ENCODE results near the gene UBP1.
"Not testable (repeated sequence)": the region's sequence is repeated elsewhere in the genome, so short reads cannot be mapped to it uniquely, and the experiment has no call there.

UBP1 gene, protein sequence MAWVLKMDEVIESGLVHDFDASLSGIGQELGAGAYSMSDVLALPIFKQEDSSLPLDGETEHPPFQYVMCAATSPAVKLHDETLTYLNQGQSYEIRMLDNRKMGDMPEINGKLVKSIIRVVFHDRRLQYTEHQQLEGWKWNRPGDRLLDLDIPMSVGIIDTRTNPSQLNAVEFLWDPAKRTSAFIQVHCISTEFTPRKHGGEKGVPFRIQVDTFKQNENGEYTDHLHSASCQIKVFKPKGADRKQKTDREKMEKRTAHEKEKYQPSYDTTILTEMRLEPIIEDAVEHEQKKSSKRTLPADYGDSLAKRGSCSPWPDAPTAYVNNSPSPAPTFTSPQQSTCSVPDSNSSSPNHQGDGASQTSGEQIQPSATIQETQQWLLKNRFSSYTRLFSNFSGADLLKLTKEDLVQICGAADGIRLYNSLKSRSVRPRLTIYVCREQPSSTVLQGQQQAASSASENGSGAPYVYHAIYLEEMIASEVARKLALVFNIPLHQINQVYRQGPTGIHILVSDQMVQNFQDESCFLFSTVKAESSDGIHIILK

DNA sequence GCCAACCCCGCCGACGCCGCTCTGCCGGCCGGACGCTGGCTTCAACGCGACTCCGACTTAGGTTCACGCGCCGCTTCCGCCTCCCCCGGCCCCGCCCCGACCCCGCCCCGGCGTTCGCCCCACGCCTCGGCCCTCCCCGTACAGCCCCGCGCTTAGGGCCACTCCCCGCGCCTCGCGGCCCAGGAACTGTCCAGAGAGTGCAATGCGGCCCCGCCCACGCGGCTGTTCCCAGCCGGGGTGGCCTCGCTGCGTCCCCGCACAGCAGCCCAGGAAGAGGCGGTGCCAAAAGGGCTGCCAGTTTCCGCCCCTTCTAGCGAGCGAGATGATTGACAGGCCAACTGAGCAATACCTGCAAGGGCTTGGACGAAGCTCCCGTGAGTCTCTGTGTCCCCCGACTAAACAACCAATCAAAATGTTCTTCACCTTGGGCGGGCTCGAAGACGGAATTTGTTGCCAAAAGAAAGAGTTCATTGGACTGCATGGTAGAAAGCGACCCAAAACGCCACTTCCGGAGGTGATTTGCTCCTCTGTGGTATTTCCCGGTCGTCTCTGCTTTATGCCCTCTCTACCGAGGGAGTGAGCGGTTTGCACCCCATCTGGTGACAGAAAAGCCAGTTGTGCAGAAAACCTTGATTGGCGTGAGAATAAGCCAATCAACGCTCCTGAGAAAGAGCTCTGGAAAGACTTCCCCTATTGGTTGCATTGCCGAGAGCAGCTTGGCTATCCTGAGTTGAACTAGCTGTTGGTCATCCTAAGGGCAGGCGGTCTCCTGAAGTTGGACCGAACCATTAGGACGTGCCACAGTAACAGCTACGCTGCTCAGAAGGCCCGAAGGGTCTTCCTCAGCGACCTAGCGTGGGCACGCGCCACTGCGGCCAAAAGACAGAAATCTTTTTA is at the start of gene UBP1:
Gene UBP1 (minus strand): TSS at position 78 of the 897 bp plus-strand sequence. CDS start 557 bp downstream, outside the sequence.
- peak; percentile 100 for DNase-seq (ENCODE audit: low read depth)

DNA sequence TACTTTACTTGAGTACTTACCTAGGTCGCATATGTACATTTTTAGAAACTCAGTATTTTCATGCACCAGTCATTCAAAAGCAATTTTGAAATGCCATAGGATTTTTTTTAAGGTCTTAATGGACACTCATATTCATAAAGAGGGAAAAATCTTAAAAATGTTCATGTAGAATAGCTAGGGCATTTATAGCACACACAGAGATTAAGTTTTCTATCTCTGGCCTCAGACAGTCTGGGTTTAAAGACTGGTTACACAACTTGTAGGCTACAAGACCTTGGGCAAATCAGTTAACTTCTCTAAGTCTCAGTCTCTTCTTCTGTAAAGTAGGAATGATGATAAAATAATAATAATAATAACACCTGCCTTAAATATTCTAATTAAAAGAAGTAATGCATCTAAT is 48.5 kb upstream of the UBP1 start:
- DNase-seq (ENCODE audit: low read depth): no peak

DNA sequence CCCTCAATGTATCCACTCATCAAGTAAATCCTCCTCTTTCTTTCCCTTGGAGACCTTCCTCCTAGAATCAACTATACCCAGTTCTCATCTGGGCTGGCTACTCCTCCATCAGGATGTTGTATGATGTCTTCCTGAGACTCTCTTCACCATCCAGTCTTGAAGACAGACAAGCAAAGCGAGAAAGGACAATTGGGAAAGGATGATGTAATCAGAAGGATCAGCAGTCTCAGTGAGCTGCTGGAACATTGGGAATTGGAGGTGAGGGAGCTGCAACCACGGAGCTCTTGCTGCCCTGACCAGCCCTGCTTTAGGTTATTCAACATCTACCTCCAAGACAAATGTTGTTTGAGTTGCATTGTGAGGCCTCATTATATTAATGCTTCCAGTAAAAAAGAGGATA is 48.0 kb upstream of the UBP1 start:
- no peak for DNase-seq (ENCODE audit: low read depth)

DNA sequence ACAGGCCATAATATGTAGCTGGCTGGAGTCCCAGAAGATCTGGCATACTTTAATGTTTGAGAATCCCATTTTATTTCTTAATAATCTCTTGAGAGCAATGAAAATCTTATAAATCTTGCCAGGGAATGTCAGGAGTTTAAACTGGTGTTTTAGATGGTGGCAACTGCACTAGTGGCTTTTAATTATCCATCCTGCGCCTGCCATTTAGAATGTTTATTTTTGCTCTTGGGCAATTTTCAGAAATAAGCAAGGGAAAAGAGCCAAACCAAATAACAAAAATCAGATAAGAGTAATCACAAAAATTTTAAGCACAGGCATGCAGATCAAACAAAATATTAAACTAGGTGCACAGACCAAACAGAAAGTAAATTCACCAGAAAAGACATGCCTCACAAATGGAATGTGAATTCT is 41.9 kb upstream of the UBP1 start:
- DNase-seq (ENCODE audit: low read depth): peak; percentile 40

DNA sequence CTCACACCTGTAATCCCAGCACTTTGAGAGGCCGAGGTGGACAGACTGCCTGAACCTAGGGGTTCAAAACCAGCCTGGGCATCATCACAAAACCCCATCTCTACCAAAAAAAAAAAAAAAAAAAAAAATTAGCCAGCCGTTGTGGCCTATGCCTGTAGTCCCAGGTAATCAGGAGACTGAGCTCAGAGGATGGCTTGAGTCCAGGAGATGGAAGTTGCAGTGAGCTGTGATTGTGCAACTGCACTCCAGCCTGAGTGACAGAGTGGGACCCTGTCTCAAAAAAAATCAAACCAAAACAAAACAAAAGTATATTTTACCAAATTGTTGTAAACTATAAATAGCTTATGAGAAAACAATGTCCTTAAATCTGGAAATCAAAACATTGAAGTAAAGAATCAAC is 34.7 kb upstream of the UBP1 start:
- DNase-seq (ENCODE audit: low read depth): no peak

DNA sequence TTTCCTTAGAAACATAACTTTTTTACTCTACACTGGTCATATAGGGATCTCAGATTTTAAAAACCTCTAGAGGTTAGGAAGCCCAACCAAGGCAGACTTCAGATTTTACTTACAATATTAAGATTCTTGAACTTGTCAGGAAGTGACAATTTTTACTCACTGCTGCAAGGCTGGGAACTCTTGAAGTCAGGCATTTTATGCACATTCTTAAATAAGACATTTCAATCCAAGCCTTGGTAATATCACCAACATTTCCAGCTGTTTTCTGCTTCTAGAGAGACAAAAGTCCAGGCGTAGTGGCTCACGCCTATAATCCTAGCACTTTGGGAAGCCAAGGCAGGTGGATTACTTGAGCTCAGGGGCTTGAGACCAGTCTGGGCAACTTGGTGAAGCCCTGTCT is 33.6 kb upstream of the UBP1 start:
- no peak for DNase-seq (ENCODE audit: low read depth)

DNA sequence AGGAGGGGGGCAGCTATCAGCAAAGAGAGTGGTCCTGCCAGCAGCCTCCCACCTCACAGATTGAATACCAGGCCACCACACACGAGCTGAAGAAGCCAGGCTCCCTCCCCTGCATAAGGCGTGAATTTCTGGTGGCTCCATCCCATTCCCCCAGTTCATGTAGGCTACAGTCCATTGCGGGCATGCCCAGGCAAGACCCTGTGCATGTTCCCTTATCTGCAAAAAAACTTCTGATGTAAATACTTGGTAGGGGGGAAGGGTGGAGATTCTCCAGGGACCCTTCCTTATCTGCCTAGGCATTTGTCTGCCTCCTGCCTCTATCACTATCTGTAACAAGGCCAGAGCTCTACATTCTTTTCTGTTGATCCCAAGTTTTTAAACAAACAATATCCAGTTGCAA is 27.6 kb upstream of the UBP1 start:
- no peak for DNase-seq (ENCODE audit: low read depth)

DNA sequence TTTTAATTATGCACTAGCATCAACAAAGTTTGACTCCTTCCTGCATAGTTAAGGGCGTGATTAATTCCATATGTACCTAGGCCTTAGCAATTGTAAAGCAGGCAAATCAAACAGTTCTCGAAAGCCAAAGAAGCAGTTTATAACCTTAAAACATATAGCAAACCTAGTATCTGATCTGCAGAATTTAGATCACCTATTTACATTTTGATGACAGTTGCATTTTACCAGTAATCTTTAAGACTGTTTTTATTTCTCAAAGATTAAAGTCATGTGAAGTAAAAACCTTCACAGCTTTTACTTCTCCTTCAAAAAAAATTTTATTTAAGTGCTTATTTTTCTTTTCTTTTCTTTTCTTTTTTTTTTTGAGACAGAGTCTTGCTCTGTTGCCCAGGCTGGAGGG is 20.9 kb upstream of the UBP1 start:
- DNase-seq (ENCODE audit: low read depth): no peak

DNA sequence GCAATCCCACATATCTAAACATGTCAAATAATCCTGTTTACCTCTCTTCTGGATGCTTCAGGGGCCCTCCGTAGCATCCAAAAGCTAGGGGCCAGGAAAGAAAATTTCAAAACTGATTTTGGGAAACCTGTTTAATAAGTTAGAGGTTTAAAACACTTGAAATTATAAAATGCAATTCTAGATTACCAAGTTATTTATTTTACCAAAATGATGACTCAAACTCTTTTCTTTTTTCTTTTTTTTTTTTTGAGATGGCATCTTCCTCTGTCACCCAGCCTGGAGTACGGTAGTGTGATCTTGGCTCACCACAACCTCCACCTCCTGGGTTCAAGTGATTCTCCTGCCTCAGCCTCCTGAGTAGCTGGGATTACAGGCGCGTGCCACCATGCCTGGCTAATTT is 19.4 kb upstream of the UBP1 start:
- not testable (repeated sequence) for DNase-seq (ENCODE audit: low read depth)

DNA sequence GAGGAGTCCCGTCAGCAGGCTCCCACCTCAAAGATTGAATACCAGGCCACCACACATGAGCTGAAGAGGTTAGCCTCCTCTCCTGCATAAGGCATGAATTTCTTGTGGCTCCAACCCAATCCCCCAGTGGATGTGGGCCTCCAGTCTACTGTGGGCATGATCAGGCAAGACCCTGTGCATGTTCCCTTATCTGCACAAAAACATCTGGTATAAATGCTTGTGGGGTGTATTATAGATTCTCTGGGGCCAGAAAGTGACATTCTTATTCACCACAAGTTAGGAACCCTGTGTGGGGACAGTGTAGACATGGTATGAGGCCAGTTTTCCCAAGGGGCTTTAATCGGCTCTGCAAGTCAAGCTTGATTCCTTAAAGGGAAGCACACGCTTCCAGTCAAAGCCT is 18.2 kb upstream of the UBP1 start:
- DNase-seq (ENCODE audit: low read depth): no peak

DNA sequence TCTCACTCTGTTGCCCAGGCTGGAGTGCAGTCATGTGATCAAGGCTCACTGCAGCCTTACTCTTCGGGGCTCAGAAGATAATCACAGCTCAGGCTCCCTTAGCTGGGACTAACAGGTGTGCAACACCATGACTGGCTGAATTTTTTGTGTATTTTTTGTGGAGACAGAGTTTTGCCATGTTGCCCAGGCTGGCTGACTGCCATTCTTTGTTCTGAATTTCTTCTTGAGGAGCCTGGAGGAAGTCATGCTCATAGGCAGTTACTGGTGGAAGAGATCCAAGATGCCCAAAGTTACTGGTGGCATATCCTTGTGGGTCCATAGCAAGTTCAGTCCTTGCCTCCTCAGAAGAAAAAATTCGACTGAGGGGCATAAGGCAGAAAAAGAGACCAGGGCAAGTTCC is 16.6 kb upstream of the UBP1 start:
- DNase-seq (ENCODE audit: low read depth): no peak

DNA sequence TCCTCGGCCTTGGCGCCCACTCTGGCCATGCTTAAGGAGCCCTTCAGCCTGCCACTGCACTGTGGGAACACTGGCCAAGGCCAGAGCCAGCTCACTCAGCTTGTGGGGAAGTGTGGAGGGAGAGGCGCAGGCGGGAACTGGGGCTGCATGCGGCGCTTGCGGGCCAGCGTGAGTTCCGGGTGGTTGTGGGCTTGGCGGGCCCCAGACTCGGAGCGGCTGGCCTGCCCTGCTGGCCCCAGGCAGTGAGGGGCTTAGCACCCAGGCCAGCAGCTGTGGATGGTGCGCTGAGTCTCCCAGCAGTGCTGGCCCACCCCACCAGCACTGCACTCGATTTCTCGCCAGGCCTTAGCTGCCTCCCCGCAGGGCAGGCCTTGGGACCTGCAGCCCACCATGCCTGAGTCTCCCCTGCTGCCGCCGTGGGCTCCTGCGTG is 13.1 kb upstream of the UBP1 start:
- DNase-seq (ENCODE audit: low read depth): no peak

DNA sequence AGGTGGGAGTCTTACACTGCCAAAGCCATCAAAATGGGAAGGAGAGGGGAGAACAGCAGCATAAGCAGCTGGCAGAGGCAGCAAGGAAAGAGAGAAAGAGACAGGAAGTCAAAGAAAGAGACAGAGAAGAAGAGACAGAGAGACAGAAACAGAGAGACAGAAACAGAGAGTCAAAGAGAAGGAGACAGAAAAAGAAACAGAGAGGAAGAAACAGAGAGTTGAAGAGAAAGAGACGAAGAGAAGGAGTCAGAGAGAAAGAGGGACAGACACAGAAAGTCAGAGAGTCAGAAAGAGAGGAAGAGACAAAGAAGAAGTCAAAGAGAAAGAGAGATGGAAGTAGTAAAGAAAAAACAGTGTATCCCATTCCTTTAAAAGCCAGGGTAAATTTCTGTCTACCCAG is 11.8 kb upstream of the UBP1 start:
- DNase-seq (ENCODE audit: low read depth): not testable (repeated sequence)

DNA sequence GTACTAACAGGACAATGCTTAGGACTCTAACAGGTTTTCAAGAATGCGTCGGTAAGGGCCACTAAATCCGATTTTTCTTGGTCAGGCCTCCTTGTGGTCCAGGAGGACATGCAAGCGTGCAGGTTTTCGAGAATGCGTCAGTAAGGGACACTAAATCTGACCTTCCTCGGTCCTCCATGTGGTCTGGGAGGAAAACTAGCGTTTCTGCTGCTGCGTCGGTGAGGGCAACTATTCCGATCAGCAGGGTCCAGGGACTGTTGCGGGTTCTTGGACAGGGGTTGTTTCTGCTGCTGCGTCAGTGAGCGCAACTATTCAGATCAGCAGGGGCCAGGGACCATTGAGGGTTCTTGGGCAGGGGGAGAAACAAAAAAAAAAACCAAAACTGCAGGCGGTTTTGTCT is 7.8 kb upstream of the UBP1 start:
- DNase-seq (ENCODE audit: low read depth): no peak

DNA sequence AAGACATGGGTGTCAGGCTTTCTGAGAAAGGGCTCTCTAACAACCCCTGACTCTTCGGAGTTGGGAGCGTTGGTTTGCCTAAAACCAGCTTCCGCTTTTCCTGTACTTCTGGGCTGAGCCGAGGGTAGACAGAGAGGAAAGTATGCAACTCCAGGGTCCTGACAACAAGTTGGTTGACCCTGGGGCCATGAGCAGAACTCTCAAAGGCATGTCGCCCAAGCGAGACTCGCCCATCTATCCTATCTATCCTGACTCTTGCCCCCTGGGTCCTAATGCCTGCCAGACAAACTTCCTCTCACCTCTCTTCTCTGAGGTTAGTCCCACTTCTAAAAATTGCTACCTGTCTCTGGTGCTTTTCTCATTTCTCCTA is 7.0 kb upstream of the UBP1 start:
- not testable (repeated sequence) for DNase-seq (ENCODE audit: low read depth)

DNA sequence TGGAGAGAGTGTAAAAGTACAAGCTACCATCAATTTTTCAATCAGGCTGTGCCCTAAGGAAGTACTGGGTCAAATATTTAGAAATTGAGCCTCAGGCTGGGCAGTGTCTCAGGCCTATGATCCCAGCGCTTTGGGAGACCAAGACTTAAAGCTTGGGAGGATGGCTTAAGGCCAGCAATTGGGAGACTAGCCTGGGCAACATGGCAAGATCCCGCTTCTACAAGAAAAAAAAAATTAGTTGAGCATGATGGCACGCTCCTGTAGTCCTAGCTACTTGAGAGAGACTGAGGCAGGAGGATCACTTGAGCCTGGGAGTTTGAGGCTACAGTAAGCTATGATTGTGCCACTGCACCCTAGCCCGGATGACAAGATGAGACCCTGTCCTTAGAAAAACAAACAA is 2.0 kb upstream of the UBP1 start:
- no peak for DNase-seq (ENCODE audit: low read depth)

DNA sequence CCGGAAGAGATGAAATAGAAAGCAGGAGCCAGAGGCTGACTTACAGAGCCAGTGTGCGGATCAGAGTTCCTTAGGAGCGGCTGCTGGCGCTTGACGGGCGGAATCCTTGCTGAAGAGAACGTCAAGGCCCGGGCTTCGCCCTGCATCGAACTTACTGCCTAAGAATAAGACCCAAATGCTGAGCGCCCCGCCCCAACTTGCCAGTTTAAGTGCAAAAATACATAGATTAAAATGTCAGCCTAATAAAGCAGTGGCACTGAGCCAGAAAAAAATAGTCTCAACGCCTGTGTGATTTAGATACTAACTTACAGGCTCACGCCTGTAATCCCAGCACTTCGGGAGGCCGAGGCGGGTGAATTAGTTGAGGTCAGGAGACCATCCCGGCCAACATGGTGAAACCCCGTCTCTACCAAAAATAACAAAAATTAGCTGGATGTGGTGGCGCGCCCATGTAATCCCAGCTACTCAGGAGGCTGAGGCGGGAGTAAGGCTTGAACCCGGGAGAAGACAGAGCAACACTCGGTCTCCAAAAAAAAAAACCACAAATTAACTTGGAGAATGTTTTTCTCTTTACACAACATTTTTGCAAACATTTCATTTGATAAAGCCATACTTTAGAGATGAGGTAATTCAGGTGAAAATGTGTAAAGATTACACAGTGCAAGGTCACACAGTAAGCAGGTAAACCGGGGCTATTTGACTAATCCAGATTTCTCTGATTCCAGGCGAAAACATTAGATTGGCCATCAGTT is 1.2 kb upstream of the UBP1 start:
- no peak for DNase-seq (ENCODE audit: low read depth)

DNA sequence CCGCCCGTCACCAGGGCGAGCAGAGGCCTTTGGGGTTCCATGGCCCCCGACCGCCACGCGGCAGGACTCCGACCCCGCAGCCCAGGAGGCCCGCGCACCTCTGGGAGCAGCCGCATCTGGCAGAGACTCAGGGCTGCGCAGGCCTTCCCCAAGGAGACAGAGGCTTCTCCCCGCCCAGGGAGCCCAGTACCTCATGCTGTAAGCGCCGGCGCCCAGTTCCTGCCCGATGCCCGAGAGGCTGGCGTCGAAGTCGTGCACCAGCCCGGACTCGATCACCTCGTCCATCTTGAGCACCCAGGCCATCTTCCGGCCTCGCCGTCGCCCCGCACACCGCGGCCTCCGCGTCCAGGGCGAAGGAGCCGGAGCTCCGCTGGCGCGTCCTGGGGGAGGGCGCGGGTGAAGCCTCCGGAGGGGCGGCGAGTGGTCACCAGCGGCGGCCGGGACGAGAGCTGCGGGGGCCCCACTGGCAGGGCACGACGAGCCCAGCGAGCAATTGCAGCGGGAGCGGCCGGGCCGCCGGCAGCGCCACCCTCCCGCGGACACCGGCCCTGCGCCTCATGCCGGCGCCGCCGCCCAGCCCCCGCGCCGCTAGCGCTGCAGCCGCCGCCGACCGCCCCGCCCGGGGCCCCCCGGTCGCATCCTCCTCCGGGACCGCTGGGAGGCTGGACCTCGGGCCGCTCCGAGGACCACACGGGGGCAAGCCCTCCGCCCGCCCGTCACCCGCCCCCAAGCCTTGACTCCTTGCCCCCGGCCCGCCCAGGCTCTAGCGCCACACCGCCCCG is 468 bp downstream of the UBP1 start:
- DNase-seq (ENCODE audit: low read depth): no peak

DNA sequence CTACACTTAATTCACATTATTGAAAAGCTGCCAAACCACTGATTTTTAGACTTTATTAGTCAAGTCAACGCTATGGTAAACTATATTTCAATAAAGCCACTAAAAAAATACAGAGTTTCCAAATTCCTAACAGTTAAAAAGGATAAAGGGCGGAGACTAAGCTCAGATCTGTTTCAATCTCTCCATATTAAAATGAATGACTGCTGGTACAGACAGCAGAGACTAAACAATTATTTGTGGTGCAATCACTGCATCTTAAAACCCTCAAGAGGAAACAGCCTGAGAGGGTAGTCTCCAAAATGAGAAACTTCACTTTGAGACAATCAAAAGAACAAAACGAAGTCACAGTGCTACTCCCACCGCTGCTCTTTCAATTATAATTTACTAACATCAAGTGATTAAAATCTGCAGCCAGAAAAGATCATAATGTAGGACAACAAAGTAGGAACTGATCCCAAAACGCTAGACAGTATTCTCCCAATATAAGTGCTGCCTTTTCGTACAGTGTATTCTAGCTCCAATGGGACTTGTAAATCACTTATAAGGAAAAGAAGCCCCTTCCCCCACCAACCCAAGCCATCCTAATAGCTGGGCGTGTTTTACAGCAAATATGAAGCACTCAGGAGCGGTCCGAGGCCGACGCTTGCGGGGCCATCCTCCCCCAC is 1.2 kb downstream of the UBP1 start:
- no peak for DNase-seq (ENCODE audit: low read depth)

DNA sequence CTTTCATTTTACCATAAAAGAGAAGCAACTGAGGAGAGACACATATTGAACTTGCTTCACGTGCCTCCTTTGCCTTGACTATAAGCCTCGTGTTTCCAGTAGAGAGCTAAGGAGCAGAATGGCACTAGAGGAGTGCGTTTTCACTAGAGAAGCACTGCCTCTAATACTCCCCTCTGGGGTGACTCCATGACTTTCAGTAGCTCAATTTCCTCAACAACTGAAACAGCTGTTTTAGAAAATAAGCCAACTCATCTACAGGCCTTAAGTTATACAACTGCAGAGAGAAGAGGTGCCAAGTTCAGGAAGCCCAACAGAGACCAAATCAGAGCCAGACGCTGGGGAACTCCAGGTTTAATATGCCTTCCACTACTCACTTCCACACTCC is 1.9 kb downstream of the UBP1 start:
- peak; percentile 38 for DNase-seq (ENCODE audit: low read depth)
